GM19463 (cell line): ENCODE data around the gene MMP19.

Source experiments
- ATAC-seq: cut with Tn5 transposase; IDR thresholded peaks from one replicate; pipeline ENCODE4 v1.9.1; 2021; ENCODE audit warnings: mild to moderate bottlenecking, moderate library complexity; ENCODE audit not compliant: unreplicated experiment

Gene MMP19

GRCh38 chr12:55816881-55817344 is 25.8 kb downstream of the MMP19 start:
- ATAC-seq = no peak

GRCh38 chr12:55815473-55815872 is 27.3 kb downstream of the MMP19 start:
- ATAC-seq = no peak

- ATAC-seq = no peak
Measured at GRCh38 chr12:55814257-55814656, 28.5 kb downstream of the MMP19 start.

- no peak for ATAC-seq
Measured at GRCh38 chr12:55812088-55812487, 30.6 kb downstream of the MMP19 start.

- ATAC-seq = no peak
Measured at GRCh38 chr12:55809274-55809673, 33.5 kb downstream of the MMP19 start.

GRCh38 chr12:55806982-55807381 is 35.8 kb downstream of the MMP19 start:
- no peak for ATAC-seq

- ATAC-seq = no peak
Measured at GRCh38 chr12:55797550-55797949, 45.2 kb downstream of the MMP19 start.

- no peak for ATAC-seq
Measured at GRCh38 chr12:55797068-55797467, 45.7 kb downstream of the MMP19 start.

- no peak for ATAC-seq
Measured at GRCh38 chr12:55795950-55796349, 46.8 kb downstream of the MMP19 start.

GRCh38 chr12:55789893-55790292 is 52.8 kb downstream of the MMP19 start:
- no peak for ATAC-seq

GRCh38 chr12:55789171-55789570 is 53.6 kb downstream of the MMP19 start:
- ATAC-seq = no peak

GRCh38 chr12:55788546-55788945 is 54.2 kb downstream of the MMP19 start:
- ATAC-seq = no peak
